GM21528 (cell line): ENCODE results near the gene TMEM178B.

Experiments used
- ATAC-seq: cut with Tn5 transposase; IDR thresholded peaks from one replicate; pipeline ENCODE4 v1.9.1; 2021; ENCODE audit warnings: mild to moderate bottlenecking, moderate library complexity; ENCODE audit not compliant: unreplicated experiment, low FRiP score

The TMEM178B gene

DNA sequence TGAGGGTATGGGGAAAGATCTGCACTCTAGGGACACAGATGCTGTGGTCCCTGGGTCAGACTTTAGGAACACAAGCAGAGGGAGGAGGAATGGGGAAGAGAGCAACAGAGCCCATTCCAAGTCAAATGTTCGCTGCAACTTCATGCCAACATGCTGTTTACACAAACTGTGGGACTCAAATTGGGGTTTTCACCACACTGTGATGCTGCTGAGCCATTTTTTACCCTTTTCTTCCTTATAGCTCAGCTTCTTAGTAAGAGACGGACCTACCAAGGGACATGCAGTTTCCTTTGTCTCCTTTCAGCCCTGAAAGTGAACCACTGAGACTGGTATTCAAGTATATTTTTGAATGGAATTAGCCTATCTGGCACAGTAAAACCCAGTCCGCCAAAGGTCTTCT, 413.1 kb downstream of the TMEM178B start:
- no peak for ATAC-seq

DNA sequence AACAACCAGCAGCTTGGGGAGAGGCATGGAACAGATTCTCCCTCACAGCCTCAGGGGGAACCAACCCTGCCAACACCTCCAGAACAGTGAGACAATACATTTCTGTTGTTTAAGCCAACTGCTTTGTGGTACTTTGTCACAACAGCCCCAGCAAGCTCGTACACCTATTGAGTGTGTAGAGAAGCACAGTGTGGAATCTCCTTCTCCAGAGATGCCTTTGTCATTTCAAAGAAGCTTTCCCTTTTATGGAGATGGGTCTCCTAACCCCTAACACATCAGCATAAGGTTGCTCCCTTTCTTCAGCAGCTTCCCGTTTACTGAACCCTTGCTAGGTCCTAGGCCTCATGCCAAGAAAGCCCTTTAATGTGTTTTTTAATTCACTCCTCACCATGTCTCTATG, 416.6 kb downstream of the TMEM178B start:
- no peak for ATAC-seq

DNA sequence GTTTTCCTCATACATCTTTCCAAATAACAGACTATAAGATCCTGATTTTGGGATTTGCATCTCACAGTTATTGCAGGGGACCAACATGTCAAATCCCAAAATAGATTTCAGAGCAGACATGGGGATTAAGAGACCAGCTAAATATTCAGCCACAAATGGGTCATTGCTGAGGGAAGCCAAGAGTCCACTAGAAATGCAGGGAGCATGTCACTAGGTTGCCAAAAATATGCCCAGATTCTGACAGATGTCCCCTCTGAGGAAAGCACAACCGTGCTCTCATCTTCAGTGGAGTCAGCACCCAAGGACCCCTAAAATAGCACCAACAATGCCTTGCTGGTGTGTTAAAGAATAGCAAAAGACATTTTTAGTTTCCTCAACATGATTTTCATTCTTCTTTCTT, 421.2 kb downstream of the TMEM178B start:
- no peak for ATAC-seq

DNA sequence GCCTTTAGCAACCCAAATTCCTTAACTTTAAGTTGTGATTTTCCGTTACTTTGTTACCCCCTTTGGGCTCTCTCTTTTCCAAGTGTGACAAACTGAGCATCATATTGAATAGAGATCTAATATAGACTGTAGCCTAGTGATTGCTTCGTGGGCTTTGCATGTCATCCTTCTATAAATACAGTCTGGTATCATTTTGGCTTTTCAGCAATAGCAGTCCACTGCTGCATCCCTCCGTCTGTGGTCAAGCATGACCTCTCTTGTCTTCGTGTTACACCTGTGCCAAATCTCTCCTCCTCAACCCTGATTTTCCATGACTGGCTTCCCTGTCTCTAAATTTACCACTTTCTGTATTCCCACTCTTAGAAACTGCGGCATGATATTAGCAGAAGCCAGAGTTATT, 423.5 kb downstream of the TMEM178B start:
- ATAC-seq, result no peak

DNA sequence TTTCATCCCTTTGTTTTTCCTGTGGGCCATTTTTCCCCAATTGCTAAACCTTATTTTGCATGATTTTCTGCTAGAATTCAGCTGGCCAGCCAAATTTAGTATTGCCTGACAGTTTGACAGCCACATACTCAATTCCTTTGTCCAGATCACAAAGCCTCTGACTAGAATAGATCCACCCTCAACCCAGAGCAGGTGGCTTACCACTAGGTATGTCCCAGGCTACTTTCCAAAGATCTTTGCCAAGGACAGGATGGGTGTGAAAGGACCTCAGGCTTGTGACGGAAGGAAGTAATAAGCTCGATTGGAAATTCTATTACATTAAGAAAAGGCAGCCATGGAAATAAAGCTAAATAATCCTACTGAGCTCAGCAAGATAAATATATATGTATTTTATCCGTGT, 426.7 kb downstream of the TMEM178B start:
- ATAC-seq, result no peak

DNA sequence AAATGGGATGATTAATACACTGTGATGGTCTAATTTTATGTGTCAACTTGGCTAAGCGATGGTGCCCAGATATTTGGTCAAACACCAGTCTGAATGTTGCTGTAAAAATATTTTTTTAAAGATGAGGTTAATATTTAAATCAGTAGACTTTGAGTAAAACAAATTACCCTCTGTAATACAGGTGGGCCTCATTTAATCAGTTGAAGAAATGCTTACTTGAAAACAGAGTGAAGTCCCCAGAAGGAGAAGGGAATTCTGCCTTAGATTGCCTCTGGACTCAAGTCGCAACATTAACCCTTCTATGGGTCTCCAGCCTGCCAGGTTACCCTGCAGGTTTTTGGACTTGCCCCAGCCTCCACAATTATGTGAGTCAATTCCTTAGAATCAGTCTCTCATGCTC, 427.6 kb downstream of the TMEM178B start:
- no peak for ATAC-seq

DNA sequence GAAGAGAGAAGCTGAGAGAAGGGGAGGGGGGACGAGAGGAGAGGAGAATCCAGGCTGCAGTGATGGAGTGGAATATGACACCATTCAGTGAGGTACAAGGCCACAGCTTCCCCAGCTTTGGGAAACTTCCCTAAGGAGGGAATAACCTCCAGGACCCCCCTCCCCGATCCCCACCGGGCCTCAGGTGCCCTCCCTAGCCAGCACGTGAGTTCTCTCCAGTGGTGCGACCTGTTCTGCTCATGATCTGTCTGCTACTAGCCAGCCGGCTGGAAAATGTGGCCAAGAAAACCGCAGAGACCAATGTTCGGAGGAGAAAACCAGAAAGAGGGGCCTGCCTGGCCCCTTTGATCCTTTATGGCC, 437.4 kb downstream of the TMEM178B start:
- ATAC-seq, result no peak

DNA sequence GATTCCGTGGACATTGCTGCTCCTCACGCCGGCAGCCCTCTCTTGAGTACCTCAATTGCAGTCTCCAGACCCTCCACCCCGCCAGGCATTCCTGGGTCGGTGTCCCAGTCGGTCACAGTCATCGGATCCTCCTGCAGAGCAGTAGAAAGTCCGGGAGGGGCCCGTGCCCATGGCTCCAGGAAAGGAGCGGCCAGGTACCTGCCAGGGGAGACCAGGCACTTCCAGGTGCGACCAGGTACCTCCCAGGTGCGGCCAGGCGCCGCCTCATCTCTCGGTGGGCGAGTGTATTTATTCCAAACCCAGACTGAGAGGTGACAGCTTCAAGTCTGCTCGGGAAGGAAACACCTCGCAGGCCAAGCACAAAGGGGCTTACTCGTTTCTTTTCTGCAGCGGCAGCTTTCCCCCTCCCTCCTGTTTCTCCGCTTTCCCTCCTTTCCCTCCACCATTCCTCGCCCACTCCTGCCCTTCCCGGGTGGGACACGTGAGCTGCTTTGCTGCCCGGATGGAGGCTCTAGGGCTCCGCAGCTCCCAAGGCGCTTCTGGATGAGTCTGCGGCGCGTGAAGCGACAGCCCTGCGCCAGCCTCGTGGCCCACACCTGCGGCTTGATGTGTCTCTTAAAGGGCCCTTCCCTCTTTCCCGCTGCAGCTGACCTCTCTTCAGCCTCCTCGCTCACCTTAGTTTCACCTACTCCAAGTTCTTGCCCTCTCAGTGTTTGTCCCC, 438.0 kb downstream of the TMEM178B start:
- no peak for ATAC-seq

DNA sequence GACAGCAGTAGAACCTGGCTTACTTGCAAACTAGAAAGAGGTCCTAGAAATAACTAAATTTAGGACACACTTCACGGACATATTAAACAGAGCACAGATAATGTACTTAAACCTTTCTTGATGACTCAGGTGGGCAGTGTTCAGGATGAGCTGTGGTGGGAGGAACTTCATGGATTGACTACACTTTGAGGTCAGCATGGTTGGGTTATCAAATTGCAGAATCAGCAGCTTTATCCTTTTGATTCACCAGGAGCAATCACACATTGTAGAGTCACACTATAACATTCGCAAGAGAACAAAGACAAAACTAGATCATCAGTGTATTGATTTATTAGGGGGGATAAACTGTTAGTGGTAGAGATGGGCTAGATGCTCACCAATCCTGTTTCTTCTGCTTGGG, 438.7 kb downstream of the TMEM178B start:
- no peak for ATAC-seq

DNA sequence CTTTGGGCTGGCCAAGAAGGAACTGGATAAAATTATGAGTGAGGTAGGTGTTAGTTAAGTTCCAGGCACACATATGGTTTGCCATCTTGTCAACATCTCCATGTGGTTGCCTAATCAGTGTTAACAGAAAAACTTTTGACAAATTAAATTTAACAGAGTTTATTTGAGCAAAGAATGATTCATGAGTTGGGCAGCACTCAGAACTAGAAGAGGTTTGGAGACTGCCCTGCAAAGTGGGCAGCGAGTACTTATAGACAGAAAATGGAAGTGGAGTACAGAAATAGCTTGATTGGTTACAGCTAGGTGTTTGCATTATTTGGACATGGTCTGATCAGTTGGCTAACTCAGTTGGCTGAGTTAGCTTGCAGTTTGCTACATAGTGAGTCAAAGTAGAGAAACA, 439.9 kb downstream of the TMEM178B start:
- ATAC-seq, result no peak

DNA sequence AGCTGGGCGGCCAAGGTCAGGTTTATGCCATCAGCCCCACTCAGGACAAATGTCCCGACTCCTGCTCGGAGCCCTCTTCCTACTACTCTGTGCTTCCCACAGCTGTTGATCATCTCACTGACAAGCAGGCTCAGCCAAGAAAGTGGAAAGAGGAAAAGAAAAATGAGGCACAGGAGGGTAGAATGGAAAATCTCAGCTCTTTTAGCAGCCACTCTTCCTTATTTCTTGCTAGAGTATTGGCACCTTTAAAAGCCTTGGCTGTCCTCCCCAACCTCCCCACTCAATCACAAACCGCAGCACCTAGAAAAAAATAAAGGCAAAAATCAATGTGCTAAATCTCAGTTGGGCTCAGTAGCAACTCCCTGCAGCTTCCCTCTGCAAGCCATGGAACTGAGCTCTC, 442.1 kb downstream of the TMEM178B start:
- no peak for ATAC-seq

DNA sequence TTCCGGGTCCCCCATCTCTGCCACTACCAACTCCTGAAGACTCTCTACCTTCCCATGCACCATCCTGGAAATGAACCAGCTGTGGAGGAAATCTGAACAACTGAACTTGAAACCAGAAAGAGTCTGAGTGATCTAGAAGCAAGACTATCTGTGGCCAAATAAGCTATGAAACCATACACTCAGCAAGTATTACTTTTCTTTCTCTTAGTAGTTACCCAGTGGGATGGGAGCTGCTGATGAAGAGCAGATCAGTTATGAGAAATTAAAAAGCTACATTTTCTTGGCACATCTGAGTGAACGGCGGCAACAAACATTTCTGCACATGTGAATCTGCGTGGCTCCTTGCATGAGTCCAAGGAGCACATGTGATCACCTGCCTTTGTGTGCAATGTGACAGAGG, 445.8 kb downstream of the TMEM178B start:
- ATAC-seq, result no peak

DNA sequence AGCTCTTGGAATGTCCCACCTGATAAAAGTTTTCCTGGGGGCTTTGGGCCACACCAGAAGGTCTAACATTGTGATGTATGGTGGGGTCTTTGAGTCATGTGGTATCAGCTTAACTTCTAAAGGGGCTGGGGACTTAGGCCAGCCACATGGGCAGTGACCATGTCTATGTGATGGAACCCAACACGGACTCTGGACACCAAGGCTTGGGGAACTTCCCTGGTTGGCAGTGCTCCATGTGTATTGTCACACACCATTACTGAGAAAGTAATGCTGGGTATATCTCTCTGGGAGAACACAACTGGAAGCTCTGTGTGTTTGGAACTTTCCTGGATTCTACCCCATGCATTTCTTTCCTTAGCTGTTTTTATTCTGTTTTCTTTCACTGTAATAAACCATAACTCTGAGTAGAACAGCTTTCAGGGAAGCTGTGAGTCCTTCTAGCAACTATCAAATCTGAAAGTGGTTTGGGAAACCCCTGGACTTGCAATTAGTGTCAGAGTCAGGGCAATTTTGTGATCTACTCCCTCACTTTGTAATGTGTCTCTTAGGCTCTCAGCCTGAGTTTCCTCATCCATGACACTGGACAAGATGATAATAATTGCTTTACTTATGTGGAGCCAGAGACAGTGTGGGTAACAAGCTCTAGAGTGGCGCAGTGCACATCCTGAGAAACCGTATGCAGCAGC, 448.9 kb downstream of the TMEM178B start:
- no peak for ATAC-seq

DNA sequence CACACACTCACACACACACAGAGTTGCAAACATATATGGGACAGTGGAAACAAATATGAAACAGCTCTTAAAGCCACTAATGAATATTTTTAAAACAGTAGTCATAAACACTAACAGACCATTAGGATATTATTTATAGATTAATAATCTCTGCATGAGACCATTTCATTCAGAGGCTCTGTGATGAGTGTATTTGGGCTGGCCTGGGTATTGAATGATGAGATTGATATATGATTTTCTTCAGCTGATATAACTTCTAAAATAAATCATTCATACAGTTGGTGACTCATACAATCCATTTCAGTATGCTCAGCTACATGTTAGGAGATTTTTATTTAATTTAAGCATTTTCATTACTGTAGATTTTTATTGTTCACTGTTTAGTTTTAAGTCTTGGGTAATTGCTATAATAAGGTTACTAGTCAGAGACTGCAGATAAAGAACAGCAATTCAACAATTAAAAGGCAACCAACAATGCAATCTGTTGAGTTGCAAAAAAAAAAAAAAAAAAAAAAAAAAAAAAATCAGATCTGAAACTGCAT, 452.2 kb downstream of the TMEM178B start:
- ATAC-seq, result no peak

DNA sequence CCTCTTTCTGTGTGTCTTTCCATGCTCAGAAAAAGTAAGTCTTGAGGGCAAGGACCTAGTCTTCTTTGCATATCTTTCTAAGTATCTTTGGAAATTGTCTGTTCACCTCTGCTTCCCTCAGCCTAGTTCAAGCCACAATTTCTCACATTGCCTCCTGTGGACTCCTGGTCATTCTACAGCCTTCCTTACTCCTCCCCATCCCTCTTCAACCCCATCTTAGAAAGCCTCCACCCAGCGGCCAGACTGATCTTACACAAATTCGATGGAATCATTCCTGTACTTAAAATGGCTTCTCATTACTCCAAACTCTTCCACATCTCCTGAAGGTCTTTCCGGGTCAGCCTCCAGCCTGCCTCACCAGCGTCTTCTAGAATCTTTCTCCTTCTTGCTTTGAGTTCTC, 453.2 kb downstream of the TMEM178B start:
- no peak for ATAC-seq

DNA sequence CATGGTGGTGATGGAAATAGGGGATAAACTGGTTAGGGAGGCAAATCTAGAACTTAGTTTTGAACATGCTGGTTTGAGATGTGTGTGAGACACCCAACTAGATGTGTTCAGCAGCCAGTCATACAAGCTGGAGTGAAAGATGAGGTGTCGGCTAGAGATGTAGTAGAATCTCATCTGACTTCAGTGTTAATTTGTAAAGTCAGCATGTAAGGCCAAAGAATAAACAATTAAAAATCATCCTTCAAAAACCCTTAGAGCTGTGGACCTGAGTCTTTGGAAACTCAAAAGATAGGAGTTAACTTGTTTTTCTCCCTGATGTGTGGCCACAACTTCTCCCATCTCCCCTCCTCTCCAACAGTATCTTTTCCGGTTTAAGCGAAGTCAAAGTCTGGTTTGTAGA, 454.5 kb downstream of the TMEM178B start:
- no peak for ATAC-seq
